Activated CD8-positive, alpha-beta memory T cell treated with anti-CD3 and anti-CD28 coated beads for 48 hours (primary cell): Measurements from ENCODE around the gene BMP10.

ENCODE experiments used
- DNase-seq, 3 experiments: peaks; one replicate each; pipeline ENCODE4 v3.0.0-alpha.2; 2020; ENCODE audit warnings: low read depth in 2 of 3, low spot score in 2 of 3

Gene BMP10

GRCh38 chr2:68871159-68871764, at the start of gene BMP10:
Gene BMP10, minus strand, starts transcription at chr2:68871397. Its CDS starts 39 bp downstream, at chr2:68871358.
- DNase-seq = no peak

GRCh38 chr2:68920481-68921170, 49.4 kb upstream of the BMP10 start:
- no peak for DNase-seq

- no peak for DNase-seq
Measured at GRCh38 chr2:68918497-68918896, 47.3 kb upstream of the BMP10 start.

GRCh38 chr2:68917034-68917718, 46.0 kb upstream of the BMP10 start:
- no peak for DNase-seq

- no peak for DNase-seq
Measured at GRCh38 chr2:68916226-68916625, 45.0 kb upstream of the BMP10 start.

- no peak for DNase-seq
Measured at GRCh38 chr2:68915393-68915792, 44.2 kb upstream of the BMP10 start.

- no peak for DNase-seq
Measured at GRCh38 chr2:68913359-68913758, 42.2 kb upstream of the BMP10 start.

- no peak for DNase-seq
Measured at GRCh38 chr2:68912732-68913131, 41.5 kb upstream of the BMP10 start.

GRCh38 chr2:68912111-68912510, 40.9 kb upstream of the BMP10 start:
- no peak for DNase-seq

- DNase-seq = no peak
Measured at GRCh38 chr2:68911709-68912108, 40.5 kb upstream of the BMP10 start.

GRCh38 chr2:68911246-68911645, 40.0 kb upstream of the BMP10 start:
- DNase-seq = no peak

GRCh38 chr2:68909793-68910674, 38.8 kb upstream of the BMP10 start:
- DNase-seq = peak in 2 of 3 experiments; percentile 36 to 42

- DNase-seq = peak in 2 of 3 experiments; percentile 33 to 43
Measured at GRCh38 chr2:68908392-68908970, 37.3 kb upstream of the BMP10 start.

GRCh38 chr2:68907920-68908253, 36.7 kb upstream of the BMP10 start:
- no peak for DNase-seq

GRCh38 chr2:68907232-68907919, 36.2 kb upstream of the BMP10 start:
- no peak for DNase-seq

GRCh38 chr2:68906716-68907115, 35.5 kb upstream of the BMP10 start:
- DNase-seq = no peak

GRCh38 chr2:68905116-68905515, 33.9 kb upstream of the BMP10 start:
- DNase-seq = no peak

- DNase-seq = no peak
Measured at GRCh38 chr2:68901561-68901960, 30.4 kb upstream of the BMP10 start.

GRCh38 chr2:68901199-68901514, 30.0 kb upstream of the BMP10 start:
- no peak for DNase-seq

- no peak for DNase-seq
Measured at GRCh38 chr2:68900496-68901198, 29.4 kb upstream of the BMP10 start.
